A549 (cell line): ENCODE measurements around the gene CDC42BPG. TPM values are rescaled to one million over a fixed set of nuclear protein-coding genes. Genes with fewer than 3 reads are reported as not detected.

ENCODE experiments used
- ATAC-seq, 2 experiments: fragments of 200-7000 bp in 1 of 2; fragments of >200 bp in 1 of 2; cut with Nextera tagmentation in 1 of 2; cut with Tn5 transposase in 1 of 2; 3 replicates each; pipeline versions ENCODE4 v1.8.0 to v1.9.1; 2018 to 2020; ENCODE audit warnings: mild to moderate bottlenecking in 1 of 2, moderate library complexity in 1 of 2
- CTCF ChIA-PET: fragments of 300-600 bp; sonication (Branson Sonifier 250); formaldehyde crosslinking; extraction: SDS; loops from one replicate; lab custom pipeline; 2021; ENCODE audit warnings: antibody characterized with exemption, inconsistent platforms; lab: Yijun Ruan, JAX
- POLR2A ChIA-PET: fragments of 350-600 bp; formaldehyde crosslinking; extraction: SDS; loops from one replicate; lab custom pipeline; 2021; ENCODE audit warnings: antibody characterized with exemption, inconsistent platforms; lab: Yijun Ruan, JAX
- DNase-seq, 2 experiments: peaks; one replicate each; pipeline versions ENCODE4 v3.0.0 to v3.0.0-alpha.2; 2011 to 2016; ENCODE audit warnings: low read depth in 1 of 2, low spot score in 1 of 2
- FAIRE-seq: peaks from 2 replicates; lab custom pipeline; 2011; peaks lifted over from hg19 to GRCh38; lab: Jason Lieb, UNC
- H3K27ac ChIP-seq, 2 experiments: fragments of >200 bp; sonication (Bioruptor Twin); formaldehyde crosslinking; 3 replicates each; pipeline ENCODE4 v1.5.1; 2016 to 2017
- H3K4me1 ChIP-seq: fragments of >200 bp; sonication (Bioruptor Twin); formaldehyde crosslinking; 3 replicates; pipeline ENCODE4 v1.6.1; 2016
- H3K4me2 ChIP-seq: fragments of >200 bp; sonication (Bioruptor Twin); formaldehyde crosslinking; 3 replicates; pipeline ENCODE4 v1.6.1; 2016
- H3K4me3 ChIP-seq: fragments of >200 bp; sonication (Bioruptor Twin); formaldehyde crosslinking; 3 replicates; pipeline ENCODE4 v1.5.1; 2016
- H3K9me3 ChIP-seq: fragments of >200 bp; sonication (Bioruptor Twin); formaldehyde crosslinking; 3 replicates; pipeline ENCODE4 v1.6.1; 2016
- BHLHE40 ChIP-seq: IDR thresholded peaks from 2 replicates; pipeline ENCODE4 v1.6.1; 2012; ENCODE audit warnings: low read depth, low read length, inconsistent platforms
- CHD2 ChIP-seq: fragments of 150-350 bp; IDR thresholded peaks from 2 replicates; pipeline ENCODE4 v1.6.1; 2014; ENCODE audit warnings: low read length; ENCODE audit not compliant: partially characterized antibody
- EP300 ChIP-seq, 2 experiments: fragments of >200 bp; sonication (Bioruptor Twin); formaldehyde crosslinking; IDR thresholded peaks; 2 replicates in 1 of 2; 3 replicates in 1 of 2; pipeline ENCODE4 v1.6.1; 2016 to 2017
- ESRRA ChIP-seq: fragments of 150-350 bp; IDR thresholded peaks from 2 replicates; pipeline ENCODE4 v1.6.1; 2014; ENCODE audit warnings: mild to moderate bottlenecking, low read length, borderline replicate concordance
- FOSB ChIP-seq: fragments of 250-450 bp; sonication (Bioruptor Pico); IDR thresholded peaks from 2 replicates; pipeline ENCODE4 v1.5.0; 2020; ENCODE audit warnings: mild to moderate bottlenecking, moderate library complexity
- FOSL2 ChIP-seq, 2 experiments: fragments of 450-650 bp in 1 of 2; fragments of >200 bp in 1 of 2; sonication (Bioruptor Twin) in 1 of 2; formaldehyde crosslinking; IDR thresholded peaks; 2 replicates each; pipeline versions ENCODE4 v1.5.0 to v1.6.1; 2016 to 2020; ENCODE audit warnings: mild to moderate bottlenecking in 1 of 2, moderate library complexity in 1 of 2
- GATA3 ChIP-seq: IDR thresholded peaks from 2 replicates; pipeline ENCODE4 v1.6.1; 2012; ENCODE audit warnings: borderline replicate concordance
- HEYL ChIP-seq: fragments of 250-450 bp; sonication (Bioruptor Pico); IDR thresholded peaks from 2 replicates; pipeline ENCODE4 v1.8.0; 2021; ENCODE audit warnings: mild to moderate bottlenecking, moderate library complexity
- HOXA7 ChIP-seq: fragments of 250-450 bp; sonication (Bioruptor Pico); IDR thresholded peaks from 2 replicates; pipeline ENCODE4 v1.5.0; 2020; ENCODE audit warnings: mild to moderate bottlenecking, moderate library complexity
- JUN ChIP-seq, 2 experiments: fragments of >200 bp; sonication (Bioruptor Twin); formaldehyde crosslinking; IDR thresholded peaks; 2 replicates in 1 of 2; 3 replicates in 1 of 2; pipeline ENCODE4 v1.6.1; 2016 to 2017
- JUNB ChIP-seq: fragments of >200 bp; sonication (Bioruptor Twin); formaldehyde crosslinking; IDR thresholded peaks from 2 replicates; pipeline ENCODE4 v1.6.1; 2016
- MAFK ChIP-seq: fragments of 450-650 bp; IDR thresholded peaks from 2 replicates; pipeline ENCODE4 v1.6.1; 2014; ENCODE audit not compliant: partially characterized antibody
- NPAS2 ChIP-seq: fragments of 250-450 bp; sonication (Bioruptor Pico); IDR thresholded peaks from 2 replicates; pipeline ENCODE4 v1.8.0; 2022; ENCODE audit warnings: mild to moderate bottlenecking, moderate library complexity, borderline replicate concordance
- POLR2AphosphoS2 ChIP-seq: conservative IDR thresholded peaks from 2 replicates; pipeline ENCODE4 v1.6.1; 2012; ENCODE audit warnings: low read length, improper control_type of control experiment, inconsistent platforms
- RCOR1 ChIP-seq: fragments of 150-350 bp; IDR thresholded peaks from 2 replicates; pipeline ENCODE4 v1.6.1; 2014; ENCODE audit warnings: antibody characterized with exemption, low read length, low read depth
- SMC3 ChIP-seq: fragments of >200 bp; sonication (Bioruptor Twin); formaldehyde crosslinking; IDR thresholded peaks from 3 replicates; pipeline ENCODE4 v1.6.1; 2018; ENCODE audit warnings: inconsistent platforms
- SREBF2 ChIP-seq: fragments of 450-650 bp; IDR thresholded peaks from 2 replicates; pipeline ENCODE4 v1.6.1; 2014; ENCODE audit warnings: mild to moderate bottlenecking, moderate library complexity
- ZFP36 ChIP-seq: fragments of 450-650 bp; IDR thresholded peaks from 2 replicates; pipeline ENCODE4 v1.6.1; 2014; ENCODE audit warnings: borderline replicate concordance; ENCODE audit not compliant: partially characterized antibody
- whole genome bisulfite sequencing: methylation state at CpG from one replicate; pipeline ENCODE4 v1.1.6; 2017; ENCODE audit errors: missing lambda C conversion rate; 5-methylcytosine and 5-hydroxymethylcytosine counted together
- polyA plus RNA-seq, 4 experiments: library from polyadenylated mRNA; depleted of rRNA in 3 of 4; stranded (reverse); fragments of >200 nt; fragmentation: RNase III in 1 of 4; extraction: RNeasy Plus Mini Kit Qiagen cat#74134 plus additional on column Dnase treatment in 1 of 4; gene quantifications; 2 replicates in 3 of 4; 3 replicates in 1 of 4; pipeline ENCODE4 v1.2.3, GENCODE V29; 2011 to 2017
- TF ChIP-seq, protein P1 (sequence below): fragments of 200-600 bp; sonication (generic); IDR thresholded peaks from 2 replicates; pipeline ENCODE4 v1.6.1; 2016; ENCODE audit warnings: antibody characterized with exemption, mild to moderate bottlenecking, moderate library complexity
- TF ChIP-seq, protein P2 (sequence below): fragments of >200 bp; sonication (Bioruptor Twin); formaldehyde crosslinking; IDR thresholded peaks from 3 replicates; pipeline ENCODE4 v1.5.1; 2016
- TF ChIP-seq, protein P3 (sequence below): IDR thresholded peaks from 2 replicates; pipeline ENCODE4 v1.6.1; 2012
- TF ChIP-seq, protein P4 (sequence below): IDR thresholded peaks from 2 replicates; pipeline ENCODE4 v1.6.1; 2012
- TF ChIP-seq, protein P5 (sequence below): fragments of >200 bp; sonication (Bioruptor Twin); formaldehyde crosslinking; IDR thresholded peaks from 2 replicates; pipeline ENCODE4 v1.6.1; 2016
- TF ChIP-seq, protein P6 (sequence below): fragments of >200 bp; sonication (Bioruptor Twin); formaldehyde crosslinking; IDR thresholded peaks from 3 replicates; pipeline ENCODE4 v1.6.1; 2016

The CDC42BPG gene
- polyA plus RNA-seq, 2 of the 4 experiments (the other 2 are of a cell fraction): 0.35 to 1.0 TPM

DNA sequence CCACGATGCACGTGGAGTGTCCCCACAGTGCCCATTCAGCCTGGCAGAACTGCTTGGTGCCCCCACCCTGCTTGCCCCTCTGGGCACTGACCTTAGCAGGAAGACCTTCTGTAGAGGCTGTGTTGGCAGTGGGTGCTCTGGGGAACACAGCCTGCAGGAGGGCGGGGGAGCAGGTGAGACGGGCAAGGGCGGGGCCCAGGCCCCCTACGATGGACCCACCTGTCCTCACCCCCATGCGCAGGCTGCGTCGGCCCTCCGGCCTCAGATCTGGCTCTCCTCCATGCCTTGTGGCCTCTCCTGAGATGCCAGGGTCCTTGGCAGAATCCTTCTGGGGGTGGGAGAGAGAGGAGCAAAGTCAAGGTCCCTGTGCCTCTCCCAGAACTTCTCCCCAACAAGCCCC, 10.9 kb downstream of the CDC42BPG start:
- ChIA-PET POLR2A (no interaction called here), CTCF (interaction anchor here (0.8 to 39.4 kb wide), 6 partner anchors 11 to 181 kb away, joined by 3 to 1607 read pairs (median 38); partner anchors contain the start of genes ARL2, CDC42BPG and EHD1)
- H3K4me2 ChIP-seq: no peak overlapping the region
- no peak overlapping the region for H3K4me3 ChIP-seq
- H3K27ac ChIP-seq: no peak overlapping the region
- WGBS: 91% methylated on average over 6 of the region's 10 CpGs
- DNase-seq (no peak), FAIRE-seq (no peak), ATAC-seq (no peak)
- peaks cover 17% of the 10 kb centered on the region for H3K4me1 ChIP-seq
- TF ChIP-seq EP300 (IDR thresholded peaks at IDR 0.05) (no peak), FOSL2 (IDR thresholded peaks at IDR 0.05) (no peak), FOSL2 (CRISPR knock-in tag; IDR thresholded peaks at IDR 0.05) (no peak), SREBF2 (no peak), CHD2 (no peak), JUNB (no peak), JUN (IDR thresholded peaks at IDR 0.05) (no peak), ZFP36 (no peak), SMC3 (no peak), HEYL (CRISPR knock-in tag) (no peak), NPAS2 (CRISPR knock-in tag) (no peak), POLR2AphosphoS2 (no peak), ESRRA (no peak), RCOR1 (no peak), MAFK (no peak)
- TF ChIP-seq, protein P1, sequence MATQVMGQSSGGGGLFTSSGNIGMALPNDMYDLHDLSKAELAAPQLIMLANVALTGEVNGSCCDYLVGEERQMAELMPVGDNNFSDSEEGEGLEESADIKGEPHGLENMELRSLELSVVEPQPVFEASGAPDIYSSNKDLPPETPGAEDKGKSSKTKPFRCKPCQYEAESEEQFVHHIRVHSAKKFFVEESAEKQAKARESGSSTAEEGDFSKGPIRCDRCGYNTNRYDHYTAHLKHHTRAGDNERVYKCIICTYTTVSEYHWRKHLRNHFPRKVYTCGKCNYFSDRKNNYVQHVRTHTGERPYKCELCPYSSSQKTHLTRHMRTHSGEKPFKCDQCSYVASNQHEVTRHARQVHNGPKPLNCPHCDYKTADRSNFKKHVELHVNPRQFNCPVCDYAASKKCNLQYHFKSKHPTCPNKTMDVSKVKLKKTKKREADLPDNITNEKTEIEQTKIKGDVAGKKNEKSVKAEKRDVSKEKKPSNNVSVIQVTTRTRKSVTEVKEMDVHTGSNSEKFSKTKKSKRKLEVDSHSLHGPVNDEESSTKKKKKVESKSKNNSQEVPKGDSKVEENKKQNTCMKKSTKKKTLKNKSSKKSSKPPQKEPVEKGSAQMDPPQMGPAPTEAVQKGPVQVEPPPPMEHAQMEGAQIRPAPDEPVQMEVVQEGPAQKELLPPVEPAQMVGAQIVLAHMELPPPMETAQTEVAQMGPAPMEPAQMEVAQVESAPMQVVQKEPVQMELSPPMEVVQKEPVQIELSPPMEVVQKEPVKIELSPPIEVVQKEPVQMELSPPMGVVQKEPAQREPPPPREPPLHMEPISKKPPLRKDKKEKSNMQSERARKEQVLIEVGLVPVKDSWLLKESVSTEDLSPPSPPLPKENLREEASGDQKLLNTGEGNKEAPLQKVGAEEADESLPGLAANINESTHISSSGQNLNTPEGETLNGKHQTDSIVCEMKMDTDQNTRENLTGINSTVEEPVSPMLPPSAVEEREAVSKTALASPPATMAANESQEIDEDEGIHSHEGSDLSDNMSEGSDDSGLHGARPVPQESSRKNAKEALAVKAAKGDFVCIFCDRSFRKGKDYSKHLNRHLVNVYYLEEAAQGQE: no peak
- TF ChIP-seq, protein P2, sequence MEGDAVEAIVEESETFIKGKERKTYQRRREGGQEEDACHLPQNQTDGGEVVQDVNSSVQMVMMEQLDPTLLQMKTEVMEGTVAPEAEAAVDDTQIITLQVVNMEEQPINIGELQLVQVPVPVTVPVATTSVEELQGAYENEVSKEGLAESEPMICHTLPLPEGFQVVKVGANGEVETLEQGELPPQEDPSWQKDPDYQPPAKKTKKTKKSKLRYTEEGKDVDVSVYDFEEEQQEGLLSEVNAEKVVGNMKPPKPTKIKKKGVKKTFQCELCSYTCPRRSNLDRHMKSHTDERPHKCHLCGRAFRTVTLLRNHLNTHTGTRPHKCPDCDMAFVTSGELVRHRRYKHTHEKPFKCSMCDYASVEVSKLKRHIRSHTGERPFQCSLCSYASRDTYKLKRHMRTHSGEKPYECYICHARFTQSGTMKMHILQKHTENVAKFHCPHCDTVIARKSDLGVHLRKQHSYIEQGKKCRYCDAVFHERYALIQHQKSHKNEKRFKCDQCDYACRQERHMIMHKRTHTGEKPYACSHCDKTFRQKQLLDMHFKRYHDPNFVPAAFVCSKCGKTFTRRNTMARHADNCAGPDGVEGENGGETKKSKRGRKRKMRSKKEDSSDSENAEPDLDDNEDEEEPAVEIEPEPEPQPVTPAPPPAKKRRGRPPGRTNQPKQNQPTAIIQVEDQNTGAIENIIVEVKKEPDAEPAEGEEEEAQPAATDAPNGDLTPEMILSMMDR: no peak
- TF ChIP-seq, protein P3, sequence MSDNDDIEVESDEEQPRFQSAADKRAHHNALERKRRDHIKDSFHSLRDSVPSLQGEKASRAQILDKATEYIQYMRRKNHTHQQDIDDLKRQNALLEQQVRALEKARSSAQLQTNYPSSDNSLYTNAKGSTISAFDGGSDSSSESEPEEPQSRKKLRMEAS: no peak
- TF ChIP-seq, protein P4, sequence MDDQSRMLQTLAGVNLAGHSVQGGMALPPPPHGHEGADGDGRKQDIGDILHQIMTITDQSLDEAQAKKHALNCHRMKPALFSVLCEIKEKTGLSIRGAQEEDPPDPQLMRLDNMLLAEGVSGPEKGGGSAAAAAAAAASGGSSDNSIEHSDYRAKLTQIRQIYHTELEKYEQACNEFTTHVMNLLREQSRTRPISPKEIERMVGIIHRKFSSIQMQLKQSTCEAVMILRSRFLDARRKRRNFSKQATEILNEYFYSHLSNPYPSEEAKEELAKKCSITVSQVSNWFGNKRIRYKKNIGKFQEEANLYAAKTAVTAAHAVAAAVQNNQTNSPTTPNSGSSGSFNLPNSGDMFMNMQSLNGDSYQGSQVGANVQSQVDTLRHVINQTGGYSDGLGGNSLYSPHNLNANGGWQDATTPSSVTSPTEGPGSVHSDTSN: no peak
- H3K9me3 ChIP-seq: no peaks in the 10 kb centered on the region

DNA sequence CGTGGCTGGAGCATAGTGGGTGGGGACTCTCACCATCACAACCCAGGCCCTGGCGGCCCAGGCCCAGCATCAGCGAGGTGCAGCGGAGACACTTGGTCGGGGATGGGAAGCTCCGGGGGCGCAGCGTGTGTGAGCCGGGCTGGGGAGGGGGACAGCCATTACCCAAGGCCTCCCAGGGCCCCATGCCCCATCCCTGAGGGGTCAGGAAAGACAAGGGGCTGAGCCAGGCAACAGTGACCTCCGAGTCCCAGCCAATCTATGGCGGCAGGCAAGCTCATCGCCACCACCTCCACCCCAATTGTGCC, 11.3 kb downstream of the CDC42BPG start:
- 91% methylated on average over 11 of the region's 12 CpGs for WGBS
- ATAC-seq (no peak), FAIRE-seq (no peak), DNase-seq (no peak)
- Histone ChIP-seq H3K4me3 (no peak overlapping the region), H3K4me1 (peaks cover 17% of the 10 kb centered on the region), H3K4me2 (no peak overlapping the region), H3K9me3 (no peaks in the 10 kb centered on the region), H3K27ac (no peak overlapping the region)
- ChIA-PET POLR2A (no interaction called here), CTCF (interaction anchor here (0.6 to 39.4 kb wide), 5 partner anchors 13 to 181 kb away, joined by 3 to 1607 read pairs (median 3); partner anchors contain the start of genes ARL2, CDC42BPG and EHD1)
- TF ChIP-seq GATA3 (no peak), BHLHE40 (no peak), FOSB (CRISPR knock-in tag) (no peak), JUN (IDR thresholded peaks at IDR 0.05) (no peak), ZFP36 (no peak), SMC3 (no peak), HOXA7 (CRISPR knock-in tag) (no peak)
- TF ChIP-seq, protein P3: no peak
- TF ChIP-seq, protein P5, sequence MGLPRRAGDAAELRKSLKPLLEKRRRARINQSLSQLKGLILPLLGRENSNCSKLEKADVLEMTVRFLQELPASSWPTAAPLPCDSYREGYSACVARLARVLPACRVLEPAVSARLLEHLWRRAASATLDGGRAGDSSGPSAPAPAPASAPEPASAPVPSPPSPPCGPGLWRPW: no peak
- TF ChIP-seq, protein P6, sequence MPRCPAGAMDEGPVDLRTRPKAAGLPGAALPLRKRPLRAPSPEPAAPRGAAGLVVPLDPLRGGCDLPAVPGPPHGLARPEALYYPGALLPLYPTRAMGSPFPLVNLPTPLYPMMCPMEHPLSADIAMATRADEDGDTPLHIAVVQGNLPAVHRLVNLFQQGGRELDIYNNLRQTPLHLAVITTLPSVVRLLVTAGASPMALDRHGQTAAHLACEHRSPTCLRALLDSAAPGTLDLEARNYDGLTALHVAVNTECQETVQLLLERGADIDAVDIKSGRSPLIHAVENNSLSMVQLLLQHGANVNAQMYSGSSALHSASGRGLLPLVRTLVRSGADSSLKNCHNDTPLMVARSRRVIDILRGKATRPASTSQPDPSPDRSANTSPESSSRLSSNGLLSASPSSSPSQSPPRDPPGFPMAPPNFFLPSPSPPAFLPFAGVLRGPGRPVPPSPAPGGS: no peak
